ENCODE results near the gene LRRC52. TPM values are rescaled to one million over a fixed set of nuclear protein-coding genes. Genes with fewer than 3 reads are reported as not detected.

Gene LRRC52
- total RNA-seq, 1 experiment from 2014 or later, result not detected

DNA sequence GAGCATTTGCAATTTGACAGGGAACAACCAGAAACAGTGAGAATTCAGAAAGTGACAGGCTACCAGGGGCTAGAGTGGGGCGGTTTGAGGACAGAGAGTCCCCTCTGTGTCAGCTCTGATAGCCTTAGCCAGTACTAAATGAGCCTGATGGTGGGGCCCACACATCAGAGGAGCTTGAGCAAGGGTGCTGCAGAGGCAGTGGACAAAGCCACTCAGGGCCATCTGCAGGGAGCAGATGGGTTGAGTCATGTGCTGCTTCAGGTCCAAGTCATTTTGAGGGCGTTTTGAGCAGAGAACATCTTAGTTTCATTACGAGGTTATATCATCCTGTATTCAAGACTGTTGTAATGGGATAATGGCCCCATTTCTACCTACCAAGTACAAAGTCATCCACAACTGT is 7.7 kb downstream of the LRRC52 start:
- Histone ChIP-seq H3K36me3 (replicated peaks; ENCODE audit: control insufficient read depth, insufficient read depth, low read length) (no peaks in the 10 kb centered on the region), H3K4me3 (ENCODE audit: insufficient read depth, low read depth, low read length) (no peak overlapping the region), H3K27me3 (ENCODE audit: control insufficient read depth, insufficient read depth, low read length) (no peaks in the 10 kb centered on the region; the same call in 1 of the 2 replicates)
- no peak for DNase-seq

DNA sequence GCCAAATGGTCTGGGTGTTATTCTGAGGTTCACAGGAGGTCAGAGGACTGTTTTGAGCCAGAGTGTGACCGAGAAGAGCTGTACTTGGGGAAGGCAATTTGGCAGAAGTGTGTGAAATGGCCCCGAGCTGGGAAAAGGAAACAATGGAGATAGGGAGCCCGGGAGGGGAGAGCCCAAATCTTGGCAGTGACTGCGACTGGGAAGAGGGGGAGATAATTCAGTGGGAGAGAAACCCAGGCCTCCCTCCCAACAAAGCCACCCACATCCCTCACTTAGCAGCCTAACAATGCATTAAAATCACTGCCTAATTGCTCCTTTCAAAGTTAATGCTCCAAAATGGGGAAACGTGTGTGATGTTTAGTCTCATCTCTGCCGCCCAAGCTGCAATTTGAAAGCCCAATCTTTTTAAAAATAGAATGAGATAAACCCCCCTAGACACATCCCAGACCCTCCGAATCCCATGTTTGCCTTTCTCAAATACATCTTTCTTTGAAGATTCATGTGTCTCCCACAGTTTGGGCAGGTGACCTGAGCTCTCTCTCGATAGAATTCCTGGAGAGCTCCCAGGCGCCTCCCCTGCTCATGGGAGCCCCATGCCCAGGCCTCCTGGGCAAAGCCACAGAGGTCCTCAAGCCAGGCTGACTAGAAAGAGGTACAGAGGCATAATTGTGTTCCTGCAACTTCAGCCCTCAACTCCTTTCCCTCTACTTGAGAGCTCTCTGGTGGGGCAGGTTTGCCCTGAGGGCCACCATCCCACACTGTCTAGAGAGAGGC is 17.3 kb downstream of the LRRC52 start:
- peak; percentile 26 for DNase-seq
- Histone ChIP-seq H3K36me3 (replicated peaks; ENCODE audit: control insufficient read depth, insufficient read depth, low read length) (no peaks in the 10 kb centered on the region), H3K4me3 (ENCODE audit: insufficient read depth, low read depth, low read length) (no peak overlapping the region), H3K27me3 (ENCODE audit: control insufficient read depth, insufficient read depth, low read length) (peaks cover 2% of the 10 kb centered on the region; the same call in 1 of the 2 replicates)

DNA sequence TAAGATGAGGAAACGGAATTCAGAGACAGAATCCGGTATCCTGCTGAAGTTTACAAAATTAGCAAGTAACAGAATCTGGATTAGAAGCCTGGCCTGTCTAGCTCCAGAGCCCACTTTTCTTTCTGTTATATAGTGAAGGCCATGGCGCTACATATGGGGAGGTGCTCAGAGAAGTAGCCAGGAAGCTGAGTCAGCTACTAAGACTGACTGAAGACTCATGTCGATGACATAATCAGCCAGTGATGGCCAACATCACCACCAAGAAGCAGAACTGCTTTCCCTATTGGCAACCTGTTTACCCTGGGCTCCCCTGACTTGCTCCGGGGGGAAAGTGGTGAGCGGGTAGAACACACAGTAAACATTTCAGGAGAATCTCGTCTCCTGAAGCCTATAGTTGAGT is 18.8 kb downstream of the LRRC52 start:
- no peak for DNase-seq
- H3K36me3 ChIP-seq (replicated peaks; ENCODE audit: control insufficient read depth, insufficient read depth, low read length), result no peaks in the 10 kb centered on the region
- H3K27me3 ChIP-seq (ENCODE audit: control insufficient read depth, insufficient read depth, low read length), result peaks cover 2% of the 10 kb centered on the region; the same call in 1 of the 2 replicates
- no peak overlapping the region for H3K4me3 ChIP-seq (ENCODE audit: insufficient read depth, low read depth, low read length)

DNA sequence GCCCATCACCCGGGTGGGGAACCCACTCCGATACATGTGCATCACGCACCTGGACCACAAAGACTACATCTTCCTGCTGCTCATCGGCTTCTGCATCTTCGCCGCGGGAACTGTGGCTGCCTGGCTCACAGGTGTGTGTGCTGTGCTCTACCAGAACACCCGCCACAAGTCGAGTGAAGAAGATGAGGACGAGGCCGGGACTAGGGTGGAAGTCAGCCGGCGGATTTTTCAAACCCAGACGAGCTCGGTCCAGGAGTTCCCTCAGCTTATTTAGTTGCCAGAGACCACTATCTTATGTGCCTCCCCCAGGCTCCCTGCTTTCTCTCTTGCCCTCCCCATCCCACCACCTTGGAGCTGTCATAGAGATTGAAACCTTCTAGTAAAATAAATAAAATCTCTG is 19.8 kb downstream of the LRRC52 start:
- Histone ChIP-seq H3K27me3 (ENCODE audit: control insufficient read depth, insufficient read depth, low read length) (peaks cover 2% of the 10 kb centered on the region; the same call in 1 of the 2 replicates), H3K4me3 (ENCODE audit: insufficient read depth, low read depth, low read length) (no peak overlapping the region), H3K36me3 (replicated peaks; ENCODE audit: control insufficient read depth, insufficient read depth, low read length) (no peaks in the 10 kb centered on the region)
- no peak for DNase-seq

GRCh38 chr1:165564561-165564960 is 20.8 kb downstream of the LRRC52 start:
- peaks cover 2% of the 10 kb centered on the region; the same call in 1 of the 2 replicates for H3K27me3 ChIP-seq (ENCODE audit: control insufficient read depth, insufficient read depth, low read length)
- no peak for DNase-seq
- H3K4me3 ChIP-seq (ENCODE audit: insufficient read depth, low read depth, low read length), result no peak overlapping the region
- no peaks in the 10 kb centered on the region for H3K36me3 ChIP-seq (replicated peaks; ENCODE audit: control insufficient read depth, insufficient read depth, low read length)

- DNase-seq, result no peak
- no peak overlapping the region for H3K4me3 ChIP-seq (ENCODE audit: insufficient read depth, low read depth, low read length)
- H3K36me3 ChIP-seq (replicated peaks; ENCODE audit: control insufficient read depth, insufficient read depth, low read length), result no peaks in the 10 kb centered on the region
- H3K27me3 ChIP-seq (ENCODE audit: control insufficient read depth, insufficient read depth, low read length), result peaks cover 2% of the 10 kb centered on the region; the same call in 1 of the 2 replicates
Measured at GRCh38 chr1:165565751-165566490, 22.1 kb downstream of the LRRC52 start.

DNA sequence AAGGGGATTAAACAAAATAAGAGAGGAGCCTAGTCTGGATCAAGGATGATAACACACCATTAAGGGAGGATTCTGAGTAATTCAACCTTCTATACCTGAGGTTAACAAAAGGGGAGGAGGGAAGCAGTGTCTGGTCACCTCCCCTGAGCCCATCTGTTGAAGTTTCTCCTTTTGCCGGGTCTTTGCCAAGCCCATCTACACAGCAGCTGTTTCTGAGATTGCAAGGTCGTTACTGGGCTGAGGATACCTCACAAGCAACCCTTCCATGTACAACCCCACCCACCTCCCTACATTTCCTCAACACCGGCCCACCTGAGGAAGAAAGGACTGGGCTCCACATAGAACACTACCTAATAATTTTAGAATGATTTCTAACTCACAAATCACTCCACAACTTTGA is 26.3 kb downstream of the LRRC52 start:
- Histone ChIP-seq H3K36me3 (replicated peaks; ENCODE audit: control insufficient read depth, insufficient read depth, low read length) (no peaks in the 10 kb centered on the region), H3K4me3 (ENCODE audit: insufficient read depth, low read depth, low read length) (no peak overlapping the region), H3K27me3 (ENCODE audit: control insufficient read depth, insufficient read depth, low read length) (no peaks in the 10 kb centered on the region)
- no peak for DNase-seq

DNA sequence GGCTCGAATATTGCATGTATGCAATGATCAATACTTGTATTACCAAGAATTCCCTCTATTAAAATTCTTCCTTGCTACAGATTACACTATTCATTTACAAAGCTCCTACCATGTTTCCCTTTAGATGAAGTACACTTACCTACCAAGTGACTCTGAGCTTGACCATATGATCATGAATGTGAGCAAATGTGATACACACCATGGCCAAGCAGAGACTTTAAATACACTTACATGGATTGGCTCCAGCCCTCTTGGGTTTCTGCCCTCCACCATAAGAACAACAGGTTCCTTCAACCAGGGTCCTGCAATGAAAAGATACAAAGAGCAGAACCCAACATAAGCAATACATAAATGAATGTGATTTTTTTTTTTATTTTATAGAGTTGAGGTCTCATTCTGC is 30.0 kb downstream of the LRRC52 start:
- no peak for DNase-seq
- no peak overlapping the region for H3K4me3 ChIP-seq (ENCODE audit: insufficient read depth, low read depth, low read length)
- no peaks in the 10 kb centered on the region for H3K27me3 ChIP-seq (ENCODE audit: control insufficient read depth, insufficient read depth, low read length)
- no peaks in the 10 kb centered on the region for H3K36me3 ChIP-seq (replicated peaks; ENCODE audit: control insufficient read depth, insufficient read depth, low read length)

- H3K36me3 ChIP-seq (replicated peaks; ENCODE audit: control insufficient read depth, insufficient read depth, low read length), result no peaks in the 10 kb centered on the region
- DNase-seq, result no peak
- H3K4me3 ChIP-seq (ENCODE audit: insufficient read depth, low read depth, low read length), result no peak overlapping the region
- no peaks in the 10 kb centered on the region for H3K27me3 ChIP-seq (ENCODE audit: control insufficient read depth, insufficient read depth, low read length)
Measured at GRCh38 chr1:165574295-165574694, 30.5 kb downstream of the LRRC52 start.

DNA sequence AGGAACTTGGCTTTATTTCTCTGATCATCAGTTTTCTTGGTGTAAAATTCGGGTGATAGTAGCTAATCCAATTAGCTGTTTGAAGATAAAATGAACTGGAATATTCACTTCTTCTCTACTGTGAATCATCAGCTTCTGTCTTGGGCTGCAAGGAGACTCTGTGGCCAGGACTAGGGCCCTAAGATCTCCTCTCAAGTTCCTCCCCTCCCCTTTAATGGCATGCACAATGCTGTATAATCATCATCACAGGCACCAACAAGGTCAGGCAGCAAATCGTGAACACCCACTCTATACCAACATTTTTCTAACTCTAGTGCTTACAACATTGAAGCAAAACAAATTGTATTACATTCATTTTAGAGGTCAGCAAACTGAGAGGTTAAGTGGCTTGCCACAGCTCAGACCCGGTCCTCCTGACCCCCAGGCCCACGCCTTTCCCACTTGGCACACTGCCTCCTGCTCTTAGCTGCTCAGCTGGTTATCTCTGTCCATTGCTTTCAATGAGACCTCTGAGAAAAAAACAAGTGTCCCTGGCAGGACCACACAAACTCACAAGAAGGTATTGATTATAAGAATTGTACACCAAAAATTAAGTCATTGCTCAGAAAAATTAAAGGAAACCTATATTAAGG is 31.8 kb downstream of the LRRC52 start:
- no peak for DNase-seq
- no peak overlapping the region for H3K4me3 ChIP-seq (ENCODE audit: insufficient read depth, low read depth, low read length)
- H3K27me3 ChIP-seq (ENCODE audit: control insufficient read depth, insufficient read depth, low read length), result no peaks in the 10 kb centered on the region
- H3K36me3 ChIP-seq (replicated peaks; ENCODE audit: control insufficient read depth, insufficient read depth, low read length), result no peaks in the 10 kb centered on the region

DNA sequence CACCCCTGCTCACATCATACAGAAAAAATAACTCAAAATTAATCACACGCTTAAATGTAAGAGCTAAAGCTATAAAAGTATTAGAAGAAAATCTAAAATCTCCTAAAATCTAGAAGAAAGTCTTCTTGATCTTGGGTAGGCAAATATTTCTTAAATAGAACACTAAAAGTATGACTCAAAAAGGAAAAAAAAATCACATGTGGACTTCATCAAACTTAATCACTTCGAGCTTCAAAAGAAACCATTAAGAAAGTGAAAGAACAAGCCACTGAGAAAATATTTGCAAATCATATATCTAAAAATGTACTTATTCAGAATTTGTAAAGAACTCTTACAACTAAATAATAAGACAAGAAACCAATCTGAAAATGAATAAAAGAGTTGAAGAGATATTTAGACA is 32.7 kb downstream of the LRRC52 start:
- Histone ChIP-seq H3K36me3 (replicated peaks; ENCODE audit: control insufficient read depth, insufficient read depth, low read length) (no peaks in the 10 kb centered on the region), H3K27me3 (ENCODE audit: control insufficient read depth, insufficient read depth, low read length) (no peaks in the 10 kb centered on the region), H3K4me3 (ENCODE audit: insufficient read depth, low read depth, low read length) (no peak overlapping the region)
- no peak for DNase-seq

DNA sequence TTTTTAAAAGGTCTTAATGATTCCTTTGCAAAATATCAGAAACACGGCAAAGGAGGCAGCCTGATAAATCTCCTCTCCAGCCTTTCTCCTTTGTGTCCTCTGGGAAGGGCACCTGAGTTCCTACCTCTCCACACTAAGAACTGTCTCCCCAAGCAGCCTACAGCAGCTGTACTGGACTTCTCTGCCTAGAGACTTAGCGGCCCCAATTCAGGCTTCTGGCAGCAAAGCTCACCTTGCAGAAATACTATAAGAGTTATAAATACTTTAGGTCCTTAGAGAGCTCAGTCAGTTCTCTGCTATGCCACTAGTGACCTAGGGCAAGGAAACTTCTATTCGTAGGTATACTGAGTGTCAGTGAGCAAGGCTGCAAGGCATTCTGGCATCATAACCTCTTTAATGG is 33.9 kb downstream of the LRRC52 start:
- Histone ChIP-seq H3K36me3 (replicated peaks; ENCODE audit: control insufficient read depth, insufficient read depth, low read length) (no peaks in the 10 kb centered on the region), H3K27me3 (ENCODE audit: control insufficient read depth, insufficient read depth, low read length) (no peaks in the 10 kb centered on the region), H3K4me3 (ENCODE audit: insufficient read depth, low read depth, low read length) (no peak overlapping the region)
- DNase-seq, result no peak

- DNase-seq, result no peak
- Histone ChIP-seq H3K36me3 (replicated peaks; ENCODE audit: control insufficient read depth, insufficient read depth, low read length) (no peaks in the 10 kb centered on the region), H3K27me3 (ENCODE audit: control insufficient read depth, insufficient read depth, low read length) (no peaks in the 10 kb centered on the region), H3K4me3 (ENCODE audit: insufficient read depth, low read depth, low read length) (no peak overlapping the region)
Measured at GRCh38 chr1:165580931-165581871, 37.4 kb downstream of the LRRC52 start.

DNA sequence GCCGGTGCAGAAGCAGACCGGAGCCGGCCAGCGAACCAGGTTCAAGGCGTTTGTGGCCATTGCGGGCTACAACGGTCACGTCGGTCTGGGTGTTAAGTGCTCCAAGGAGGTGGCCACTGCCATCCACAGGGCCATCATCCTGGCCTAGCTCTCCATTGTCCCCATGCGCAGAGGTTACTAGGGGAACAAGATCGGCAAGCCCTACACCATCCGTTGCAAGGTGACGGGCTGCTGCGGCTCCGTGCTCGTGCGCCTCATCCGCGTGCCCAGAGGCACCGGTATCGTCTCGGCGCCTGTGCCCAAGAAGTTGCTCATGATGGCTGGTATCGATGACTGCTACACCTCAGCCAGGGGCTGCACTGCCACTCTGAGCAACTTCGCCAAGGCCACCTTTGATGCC is 38.1 kb downstream of the LRRC52 start:
- DNase-seq, result no peak
- no peaks in the 10 kb centered on the region for H3K36me3 ChIP-seq (replicated peaks; ENCODE audit: control insufficient read depth, insufficient read depth, low read length)
- H3K27me3 ChIP-seq (ENCODE audit: control insufficient read depth, insufficient read depth, low read length), result no peaks in the 10 kb centered on the region
- H3K4me3 ChIP-seq (ENCODE audit: insufficient read depth, low read depth, low read length), result no peak overlapping the region

Data from H7 (cell line).